ENCODE measurements around the gene SARDH. TPM values are rescaled to one million over a fixed set of nuclear protein-coding genes. Genes with fewer than 3 reads are reported as not detected.

SARDH gene
- total RNA-seq, 1 donor from 2014 or later = 1.3 TPM

DNA sequence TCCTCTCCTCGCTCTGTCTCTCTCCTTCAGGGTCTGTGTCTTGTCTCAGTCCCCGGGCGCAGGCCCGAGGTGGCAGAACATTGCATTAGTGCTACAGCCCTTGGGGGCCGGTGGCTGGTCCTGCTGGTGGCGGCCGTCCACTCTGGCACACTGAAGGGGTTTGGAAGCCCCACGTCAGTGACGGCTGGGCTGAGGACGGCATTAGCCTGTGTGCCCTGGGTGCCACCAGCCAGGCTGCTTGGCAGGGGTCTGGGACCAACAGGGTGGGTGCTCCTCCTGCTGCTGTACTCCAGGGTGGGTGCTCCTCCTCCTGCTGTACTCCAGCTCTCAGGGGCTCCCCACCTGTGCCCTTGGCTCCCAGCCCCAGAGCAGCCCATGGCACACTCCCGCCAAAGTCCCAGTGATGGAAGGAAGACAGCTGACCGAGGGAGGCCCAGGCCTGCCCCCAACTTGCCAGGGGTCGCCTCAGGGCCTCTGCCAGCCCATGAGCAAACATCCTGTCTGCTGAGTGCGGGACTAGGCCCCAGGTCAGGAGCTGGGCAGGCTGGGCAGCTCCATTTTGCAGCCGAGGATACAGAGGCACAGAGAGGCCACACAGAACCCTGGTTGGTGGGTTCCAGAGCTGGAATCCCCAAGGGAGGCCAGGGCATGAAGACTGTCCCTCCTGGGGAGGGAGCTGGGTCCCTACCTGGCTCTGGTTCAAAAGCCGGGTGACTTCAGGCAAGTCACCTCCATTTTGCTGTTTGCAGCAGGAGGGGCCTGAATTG, 27.3 kb downstream of the SARDH start:
- DNase-seq (ENCODE audit: low spot score in 2 of 2) = no peak

DNA sequence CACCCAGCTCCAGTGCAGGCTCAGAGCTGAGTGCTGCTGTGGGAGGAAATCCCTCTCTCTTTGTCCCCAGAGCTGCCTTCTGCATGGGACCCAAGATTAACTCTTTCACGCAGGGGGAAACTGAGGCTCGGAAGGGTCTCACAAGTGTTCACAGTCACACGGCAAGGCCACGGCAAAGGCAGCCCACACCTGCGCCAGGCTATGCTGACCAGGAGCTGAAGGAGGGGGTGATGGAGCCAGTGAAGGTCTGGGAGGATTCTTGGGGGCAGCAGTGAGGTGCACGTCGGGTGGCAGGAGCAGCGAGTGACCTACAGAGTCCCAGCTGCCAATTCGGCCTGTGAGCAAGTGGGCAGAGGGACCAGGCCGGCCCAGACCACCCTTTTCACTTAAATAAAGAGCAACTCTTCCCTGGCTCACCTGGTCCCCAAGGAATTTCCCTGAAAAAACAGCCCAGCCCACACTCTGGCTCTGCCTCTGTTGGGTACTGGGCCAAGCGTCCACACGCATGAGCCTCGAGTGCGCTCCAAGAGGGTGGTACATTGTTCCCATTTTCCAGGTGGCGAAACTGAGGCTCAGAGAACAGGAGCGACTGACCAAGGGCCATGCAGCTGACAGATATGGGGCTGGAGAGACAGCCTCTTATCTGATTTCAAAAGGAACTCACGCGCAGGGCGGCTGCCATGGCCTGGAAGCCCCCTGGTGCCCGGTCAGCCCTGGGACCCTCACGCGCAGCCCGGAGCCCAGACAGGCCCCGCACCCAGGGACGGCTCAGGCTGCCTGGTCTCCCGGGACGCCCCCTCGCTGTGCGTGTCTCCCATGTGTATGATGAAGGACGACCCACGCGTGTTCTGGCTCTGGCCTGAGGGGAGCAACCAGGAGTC, 28.2 kb downstream of the SARDH start:
- TF ChIP-seq, protein P1, sequence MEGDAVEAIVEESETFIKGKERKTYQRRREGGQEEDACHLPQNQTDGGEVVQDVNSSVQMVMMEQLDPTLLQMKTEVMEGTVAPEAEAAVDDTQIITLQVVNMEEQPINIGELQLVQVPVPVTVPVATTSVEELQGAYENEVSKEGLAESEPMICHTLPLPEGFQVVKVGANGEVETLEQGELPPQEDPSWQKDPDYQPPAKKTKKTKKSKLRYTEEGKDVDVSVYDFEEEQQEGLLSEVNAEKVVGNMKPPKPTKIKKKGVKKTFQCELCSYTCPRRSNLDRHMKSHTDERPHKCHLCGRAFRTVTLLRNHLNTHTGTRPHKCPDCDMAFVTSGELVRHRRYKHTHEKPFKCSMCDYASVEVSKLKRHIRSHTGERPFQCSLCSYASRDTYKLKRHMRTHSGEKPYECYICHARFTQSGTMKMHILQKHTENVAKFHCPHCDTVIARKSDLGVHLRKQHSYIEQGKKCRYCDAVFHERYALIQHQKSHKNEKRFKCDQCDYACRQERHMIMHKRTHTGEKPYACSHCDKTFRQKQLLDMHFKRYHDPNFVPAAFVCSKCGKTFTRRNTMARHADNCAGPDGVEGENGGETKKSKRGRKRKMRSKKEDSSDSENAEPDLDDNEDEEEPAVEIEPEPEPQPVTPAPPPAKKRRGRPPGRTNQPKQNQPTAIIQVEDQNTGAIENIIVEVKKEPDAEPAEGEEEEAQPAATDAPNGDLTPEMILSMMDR (IDR thresholded peaks at IDR 0.05) = no peak
- no peak for DNase-seq (ENCODE audit: low spot score in 2 of 2)

More for the DNA sequence above, 27.3 kb downstream of the SARDH start:
- no peaks in the 10 kb centered on the region for H3K9me3 ChIP-seq
- H3K27me3 ChIP-seq = no peaks in the 10 kb centered on the region
- intact Hi-C loops (cut with DNase I) = no loop called here
- TF ChIP-seq, protein P1 (IDR thresholded peaks at IDR 0.05) = no peak
- H3K4me3 ChIP-seq = no peak overlapping the region
- no peaks in the 10 kb centered on the region for H3K4me1 ChIP-seq
- H3K27ac ChIP-seq = peak overlapping the region in 1 of 2 donors; percentile 11
- no peaks in the 10 kb centered on the region for H3K36me3 ChIP-seq

DNA sequence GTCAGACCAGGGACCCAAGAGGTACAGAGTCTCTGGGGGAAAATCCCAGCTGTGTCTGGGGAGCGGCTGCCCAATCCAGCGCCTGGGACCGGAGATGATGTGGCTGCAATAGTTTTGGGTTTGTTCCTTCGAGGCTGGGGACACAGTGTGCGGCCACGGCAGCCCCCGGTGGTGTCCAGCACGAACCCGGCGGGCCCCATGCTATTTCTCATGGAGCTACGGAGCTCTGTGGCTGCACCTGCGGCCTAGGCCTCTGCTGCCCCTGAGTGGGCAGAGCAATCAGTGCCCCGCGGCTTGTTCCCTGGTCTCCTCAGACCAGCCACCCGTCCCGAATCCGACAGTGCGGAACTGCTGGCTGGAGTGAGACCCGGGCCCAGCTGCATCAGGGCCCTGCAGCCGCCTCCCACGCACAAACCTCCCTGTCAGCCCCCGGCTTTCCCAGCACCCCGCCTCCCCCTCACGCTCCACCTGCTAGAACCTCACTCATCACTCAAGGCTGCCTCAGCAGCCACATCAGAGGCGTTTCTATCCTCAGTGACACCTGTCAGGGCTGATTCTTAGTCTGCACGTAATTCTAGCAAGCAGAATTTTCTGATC, 29.0 kb downstream of the SARDH start:
- no peak overlapping the region for H3K27ac ChIP-seq
- no peak for DNase-seq (ENCODE audit: low spot score in 2 of 2)
- H3K27me3 ChIP-seq = no peaks in the 10 kb centered on the region
- TF ChIP-seq, protein P1 (IDR thresholded peaks at IDR 0.05) = no peak
- no peaks in the 10 kb centered on the region for H3K4me1 ChIP-seq
- no peaks in the 10 kb centered on the region for H3K36me3 ChIP-seq
- intact Hi-C loops (cut with DNase I) = no loop called here
- no peak overlapping the region for H3K4me3 ChIP-seq
- no peaks in the 10 kb centered on the region for H3K9me3 ChIP-seq

More for the DNA sequence above, 28.2 kb downstream of the SARDH start:
- no peaks in the 10 kb centered on the region for H3K9me3 ChIP-seq
- no peak overlapping the region for H3K27ac ChIP-seq
- H3K4me1 ChIP-seq = no peaks in the 10 kb centered on the region
- H3K4me3 ChIP-seq = no peak overlapping the region
- H3K27me3 ChIP-seq = no peaks in the 10 kb centered on the region
- intact Hi-C loops (cut with DNase I) = no loop called here
- H3K36me3 ChIP-seq = no peaks in the 10 kb centered on the region

DNA sequence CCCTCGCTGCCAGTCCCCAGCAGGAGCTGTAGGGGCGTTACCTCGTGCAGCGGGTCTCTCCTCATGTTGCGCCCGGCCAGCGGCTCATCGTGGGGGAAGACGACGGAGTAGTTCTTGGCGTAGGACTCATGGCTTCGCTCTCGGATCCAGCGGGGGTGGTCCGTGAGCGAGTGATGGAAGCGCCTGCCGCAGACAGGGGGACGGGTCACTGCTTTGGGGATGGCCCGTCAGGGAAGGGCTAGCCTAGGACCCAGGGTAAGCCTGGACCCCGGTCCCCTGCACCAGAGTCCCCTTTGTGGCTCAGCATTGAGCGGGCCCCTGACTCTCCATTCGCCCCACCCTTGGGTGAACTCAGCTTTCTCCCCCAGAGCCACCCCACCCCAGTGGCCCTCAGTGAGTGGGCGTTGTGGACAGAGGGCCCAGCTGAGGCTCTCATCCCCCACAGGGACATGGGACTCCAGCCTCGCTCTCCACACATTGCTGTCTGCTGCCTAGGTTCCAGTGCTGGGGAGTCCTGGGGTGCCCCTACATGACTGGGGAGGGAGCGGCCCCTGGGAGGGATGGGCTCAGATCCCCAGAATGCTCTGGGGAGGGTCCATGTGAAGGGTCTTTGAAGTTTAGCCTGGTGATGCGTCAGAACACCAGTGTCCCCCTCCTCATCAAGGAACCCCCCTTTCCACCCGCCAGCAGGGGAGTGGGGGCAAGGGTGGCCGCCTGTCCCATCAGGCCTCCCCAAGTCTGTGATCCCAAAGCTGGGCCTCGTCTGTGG, 29.7 kb downstream of the SARDH start:
- H3K27ac ChIP-seq = no peak overlapping the region
- H3K9me3 ChIP-seq = no peaks in the 10 kb centered on the region
- no peak overlapping the region for H3K4me3 ChIP-seq
- no peaks in the 10 kb centered on the region for H3K36me3 ChIP-seq
- TF ChIP-seq, protein P1 (IDR thresholded peaks at IDR 0.05) = no peak
- no peaks in the 10 kb centered on the region for H3K4me1 ChIP-seq
- H3K27me3 ChIP-seq = no peaks in the 10 kb centered on the region
- no peak for DNase-seq (ENCODE audit: low spot score in 2 of 2)
- intact Hi-C loops (cut with DNase I) = no loop called here

DNA sequence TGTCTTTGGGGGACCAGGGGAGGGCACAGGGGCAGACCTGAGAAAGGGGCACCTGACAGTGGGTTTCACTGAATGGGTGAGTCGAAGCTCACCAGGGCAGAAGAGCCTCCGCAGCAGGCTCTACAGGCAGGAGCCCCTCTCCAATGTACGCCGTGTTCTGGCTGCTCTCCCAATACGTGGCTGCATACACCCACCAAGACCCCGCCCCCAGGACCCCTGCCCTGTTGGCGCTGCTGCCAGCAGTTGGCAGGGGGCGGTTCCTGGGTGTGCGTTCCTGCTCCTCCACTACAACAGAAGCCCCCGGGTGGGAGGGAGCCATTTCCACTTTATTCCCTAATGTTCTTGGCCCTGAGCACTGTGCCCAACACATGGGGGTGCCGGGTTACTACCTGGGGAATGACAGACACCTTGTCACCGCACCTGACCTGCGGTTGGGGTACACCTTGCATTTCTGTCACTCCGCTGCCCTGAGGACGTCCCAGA, 30.3 kb downstream of the SARDH start:
- H3K27ac ChIP-seq = no peak overlapping the region
- peaks cover 0 to 1% of the 10 kb centered on the region in 2 donors for H3K4me1 ChIP-seq
- DNase-seq (ENCODE audit: low spot score in 2 of 2) = no peak
- intact Hi-C loops (cut with DNase I) = no loop called here
- no peaks in the 10 kb centered on the region for H3K9me3 ChIP-seq
- no peaks in the 10 kb centered on the region for H3K36me3 ChIP-seq
- no peak overlapping the region for H3K4me3 ChIP-seq
- no peaks in the 10 kb centered on the region for H3K27me3 ChIP-seq
- TF ChIP-seq, protein P1 (IDR thresholded peaks at IDR 0.05) = no peak

All from ascending aorta (tissue), 2 donors.